IMR-90 (cell line): ENCODE measurements around the gene PRRC2A. TPM values are rescaled to one million over a fixed set of nuclear protein-coding genes. Genes with fewer than 3 reads are reported as not detected.

Experiments
- ATAC-seq: fragments of 200-7000 bp; cut with Tn5 transposase; 2 replicates; pipeline ENCODE4 v1.9.1; 2020; ENCODE audit warnings: low read depth, mild to moderate bottlenecking, moderate library complexity
- BruUV-seq: library from RNA; stranded (reverse); fragments of 400-500 nt; replicated peaks from 2 replicates; lab custom pipeline; 2021; lab: Mats Ljungman, UMichigan
- CTCF ChIA-PET: fragments of 300-600 bp; formaldehyde crosslinking; extraction: SDS; loops from one replicate; lab custom pipeline; 2021; ENCODE audit warnings: antibody characterized with exemption; lab: Yijun Ruan, JAX
- POLR2A ChIA-PET: fragments of 300-600 bp; sonication (Branson Sonifier 250); formaldehyde crosslinking; loops from one replicate; lab custom pipeline; 2022; ENCODE audit warnings: antibody characterized with exemption; ENCODE audit not compliant: unreplicated experiment; lab: Charles Lee
- DNase-seq: peaks from one replicate; pipeline ENCODE4 v3.0.0; 2013
- H2AFZ ChIP-seq: replicated peaks from 2 replicates; pipeline ENCODE3; 2013; ENCODE audit warnings: low read length, mild to moderate bottlenecking; ENCODE audit not compliant: poor library complexity
- H2AK5ac ChIP-seq: 2 replicates; pipeline ENCODE4 v1.6.1; 2013; ENCODE audit warnings: low read depth, low read length, inconsistent platforms
- H2AK9ac ChIP-seq: replicated peaks from 2 replicates; pipeline ENCODE3; 2013; ENCODE audit warnings: mild to moderate bottlenecking, low read depth, low read length, moderate library complexity; ENCODE audit not compliant: poor library complexity
- H2BK120ac ChIP-seq: 2 replicates; pipeline ENCODE4 v1.6.1; 2013; ENCODE audit warnings: low read depth, low read length, inconsistent platforms
- H2BK15ac ChIP-seq: 3 replicates; pipeline ENCODE4 v1.6.1; 2013; ENCODE audit warnings: low read depth, low read length, inconsistent platforms
- H2BK20ac ChIP-seq: 2 replicates; pipeline ENCODE4 v1.6.1; 2013; ENCODE audit warnings: low read depth, mild to moderate bottlenecking, inconsistent platforms, low read length, moderate library complexity
- H2BK5ac ChIP-seq: 2 replicates; pipeline ENCODE4 v1.6.1; 2013; ENCODE audit warnings: mild to moderate bottlenecking, low read depth, low read length, inconsistent platforms; ENCODE audit not compliant: poor library complexity, severe bottlenecking
- H3K14ac ChIP-seq: replicated peaks from 2 replicates; pipeline ENCODE4 v1.6.1; 2013; ENCODE audit warnings: low read depth, low read length, inconsistent platforms
- H3K18ac ChIP-seq: 2 replicates; pipeline ENCODE4 v1.6.1; 2013; ENCODE audit warnings: low read depth, low read length, control low read depth
- H3K23ac ChIP-seq: 2 replicates; pipeline ENCODE4 v1.6.1; 2013; ENCODE audit warnings: low read depth, low read length, inconsistent platforms
- H3K27ac ChIP-seq: 2 replicates; pipeline ENCODE4 v1.5.1; 2013; ENCODE audit warnings: mild to moderate bottlenecking, control low read depth, low read length; ENCODE audit not compliant: insufficient read depth
- H3K27me3 ChIP-seq: 2 replicates; pipeline ENCODE4 v1.6.1; 2013; ENCODE audit warnings: low read length; ENCODE audit not compliant: control insufficient read depth, insufficient read depth
- H3K36me3 ChIP-seq: 2 replicates; pipeline ENCODE4 v1.6.1; 2013; ENCODE audit warnings: low read length, mixed read lengths; ENCODE audit not compliant: control insufficient read depth, insufficient read depth
- H3K4ac ChIP-seq: 2 replicates; pipeline ENCODE4 v1.6.1; 2013; ENCODE audit warnings: low read depth, low read length, inconsistent platforms
- H3K4me1 ChIP-seq: 2 replicates; pipeline ENCODE4 v1.6.1; 2013; ENCODE audit warnings: low read length, mixed read lengths; ENCODE audit not compliant: control insufficient read depth, insufficient read depth
- H3K4me2 ChIP-seq: 2 replicates; pipeline ENCODE4 v1.6.1; 2013; ENCODE audit warnings: low read depth, mild to moderate bottlenecking, control low read depth, low read length, moderate library complexity
- H3K4me3 ChIP-seq: 2 replicates; pipeline ENCODE4 v1.5.1; 2013; ENCODE audit warnings: low read depth, mild to moderate bottlenecking, control low read depth, low read length, moderate library complexity; ENCODE audit not compliant: insufficient read depth
- H3K56ac ChIP-seq: 2 replicates; pipeline ENCODE4 v1.6.1; 2013; ENCODE audit warnings: low read length, inconsistent platforms; ENCODE audit not compliant: insufficient read depth; ENCODE audit errors: extremely low read depth
- H3K79me1 ChIP-seq, 2 experiments: 2 replicates each; pipeline ENCODE4 v1.6.1; 2013; ENCODE audit warnings: low read length in 2 of 2, inconsistent platforms in 1 of 2, low read depth in 1 of 2
- H3K9ac ChIP-seq: 2 replicates; pipeline ENCODE4 v1.6.1; 2013; ENCODE audit warnings: low read depth, low read length, control low read depth
- H3K9me1 ChIP-seq: 2 replicates; pipeline ENCODE4 v1.6.1; 2013; ENCODE audit warnings: low read length, inconsistent platforms; ENCODE audit not compliant: insufficient read depth
- H3K9me3 ChIP-seq: 2 replicates; pipeline ENCODE4 v1.6.1; 2013; ENCODE audit warnings: low read length; ENCODE audit not compliant: control insufficient read depth, insufficient read depth
- H4K20me1 ChIP-seq: 2 replicates; pipeline ENCODE4 v1.6.1; 2013; ENCODE audit warnings: low read length, inconsistent platforms; ENCODE audit not compliant: insufficient read depth
- H4K5ac ChIP-seq: 2 replicates; pipeline ENCODE4 v1.6.1; 2013; ENCODE audit warnings: mild to moderate bottlenecking, low read depth, low read length, control low read depth
- H4K8ac ChIP-seq, 2 experiments: 2 replicates each; pipeline ENCODE4 v1.6.1; 2013; ENCODE audit warnings: low read depth in 2 of 2, low read length in 2 of 2, control low read depth in 1 of 2, inconsistent platforms in 1 of 2
- H4K91ac ChIP-seq: 2 replicates; pipeline ENCODE4 v1.6.1; 2013; ENCODE audit warnings: low read depth, low read length, inconsistent platforms; ENCODE audit not compliant: insufficient read depth
- POLR2A ChIP-seq: IDR thresholded peaks from 2 replicates; pipeline ENCODE4 v1.6.1; 2012; ENCODE audit warnings: mild to moderate bottlenecking, low read depth, low read length
- RAD21 ChIP-seq: IDR thresholded peaks from 2 replicates; pipeline ENCODE4 v1.6.1; 2012; ENCODE audit warnings: low read length, improper control_type of control experiment
- RFX5 ChIP-seq: IDR thresholded peaks from 2 replicates; pipeline ENCODE4 v1.8.0; 2012; ENCODE audit warnings: low read depth, mild to moderate bottlenecking, low read length, moderate library complexity
- SMC3 ChIP-seq: fragments of 150-350 bp; IDR thresholded peaks from 2 replicates; pipeline ENCODE4 v1.6.1; 2016; ENCODE audit warnings: low read depth, mild to moderate bottlenecking, antibody characterized with exemption, low read length, moderate library complexity
- whole genome bisulfite sequencing, 2 experiments: methylation state at CpG; one replicate each; pipeline versions ENCODE4 v1.1.5 to v1.1.7; 2013; ENCODE audit warnings: missing lambda C conversion rate in 2 of 2; ENCODE audit not compliant: insufficient read length in 1 of 2; ENCODE audit errors: extremely low coverage in 2 of 2; 5-methylcytosine and 5-hydroxymethylcytosine counted together
- dilution Hi-C: fragments of 300-500 bp; cut with HindIII; formaldehyde crosslinking; loops from one replicate; pipeline ENCODE4 v1.14.3; 2018; ENCODE audit warnings: low sequenced_read_pairs; ENCODE audit not compliant: unreplicated experiment
- in situ Hi-C: fragments of 300-500 bp; cut with MboI; formaldehyde crosslinking; loops from 3 replicates; pipeline ENCODE4 v1.14.3; 2019; ENCODE audit warnings: low sequenced_read_pairs, inconsistent platforms, mixed read lengths
- intact Hi-C: fragments of 100-400 bp; cut with micrococcal nuclease; formaldehyde crosslinking; loops from 2 replicates; pipeline ENCODE4 v1.10.0; 2022
- polyA plus RNA-seq, 3 experiments: library from polyadenylated mRNA; depleted of rRNA; stranded (reverse); fragments of >200 nt; gene quantifications; 2 replicates each; pipeline ENCODE4 v1.2.3, GENCODE V29; 2012; ENCODE audit warnings: low replicate concordance in 1 of 3
- total RNA-seq: library from RNA; depleted of rRNA; stranded (reverse); fragments of >200 nt; gene quantifications from 2 replicates; pipeline ENCODE4 v1.2.3, GENCODE V29; 2012

Gene PRRC2A
- total and polyA plus RNA-seq, 2 of the 4 experiments (the other 2 are of a cell fraction), result 7.7 to 88.6 TPM

GRCh38 chr6:31654574-31655348 is 34.2 kb downstream of the PRRC2A start:
- no peak for TF ChIP-seq RAD21
- no peak for TF ChIP-seq POLR2A
- TF ChIP-seq SMC3, result no peak
- TF ChIP-seq RFX5, result no peak
- H2BK120ac ChIP-seq, result no peak overlapping the region
- no peak overlapping the region for H4K91ac ChIP-seq
- H3K27me3 ChIP-seq, result no peaks in the 10 kb centered on the region
- H3K79me1 ChIP-seq, result peaks cover 18 to 72% of the 10 kb centered on the region in 2 experiments; a peak in 3 of 4 replicates
- 94% methylated on average over 2 of the region's 8 CpGs; no CpG with 5 or more reads in 1 of the 2 experiments for WGBS, 2 experiments
- no peaks in the 10 kb centered on the region for H3K9me3 ChIP-seq
- no peak overlapping the region for H4K5ac ChIP-seq
- no peak overlapping the region for H3K23ac ChIP-seq
- H3K4ac ChIP-seq, result no peak overlapping the region
- peaks cover 13% of the 10 kb centered on the region; the same call in 1 of the 2 replicates for H3K4me1 ChIP-seq
- H3K56ac ChIP-seq, result no peak overlapping the region
- ChIA-PET CTCF (no interaction called here), POLR2A (no interaction called here)
- BruUV-seq, result no TSS peak
- DNase-seq (no peak), ATAC-seq (no peak)
- intact Hi-C loops, result no loop called here
- H3K4me3 ChIP-seq, result no peak overlapping the region
- H3K9ac ChIP-seq, result no peak overlapping the region
- no peak overlapping the region for H2AFZ ChIP-seq
- peaks cover 17% of the 10 kb centered on the region for H4K20me1 ChIP-seq
- H2BK20ac ChIP-seq, result no peak overlapping the region
- H3K9me1 ChIP-seq, result peaks cover 21% of the 10 kb centered on the region
- H3K36me3 ChIP-seq, result peaks cover 8% of the 10 kb centered on the region
- no peak overlapping the region for H3K27ac ChIP-seq
- H4K8ac ChIP-seq, result no peak overlapping the region
- no peak overlapping the region for H3K4me2 ChIP-seq
- no peak overlapping the region for H3K18ac ChIP-seq
- no peak overlapping the region for H3K14ac ChIP-seq
- no peak overlapping the region for H2AK5ac ChIP-seq
- no peak overlapping the region for H2AK9ac ChIP-seq
- dilution Hi-C loops, result no loop called here
- in situ Hi-C loops, result no loop called here
- H2BK5ac ChIP-seq, result no peak overlapping the region
- no peak overlapping the region for H2BK15ac ChIP-seq
